ENCODE results near the gene ESYT2. TPM values are rescaled to one million over a fixed set of nuclear protein-coding genes. Genes with fewer than 3 reads are reported as not detected.

Gene ESYT2
- total RNA-seq, 1 donor from 2014 or later = 31.8 TPM

DNA sequence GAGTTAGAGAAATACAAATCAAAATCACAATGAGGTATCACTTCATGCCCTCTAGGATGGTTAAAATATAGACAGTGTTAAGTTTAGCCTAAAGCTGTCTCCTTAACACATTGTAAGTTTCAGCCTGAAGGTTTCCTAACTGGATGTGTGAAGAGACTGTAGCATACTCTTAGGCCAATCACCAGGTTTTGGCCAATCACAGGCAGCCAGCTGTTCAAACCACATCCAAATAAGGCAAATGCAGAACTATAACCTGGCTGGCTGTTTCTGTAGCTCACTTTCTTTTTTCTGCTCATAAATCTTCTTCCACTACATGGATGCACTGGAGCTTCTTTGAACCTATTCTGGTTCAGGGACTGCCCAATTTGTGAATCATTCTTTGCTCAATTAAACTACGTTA is 19.7 kb downstream of the ESYT2 start:
- TF ChIP-seq, protein P1, sequence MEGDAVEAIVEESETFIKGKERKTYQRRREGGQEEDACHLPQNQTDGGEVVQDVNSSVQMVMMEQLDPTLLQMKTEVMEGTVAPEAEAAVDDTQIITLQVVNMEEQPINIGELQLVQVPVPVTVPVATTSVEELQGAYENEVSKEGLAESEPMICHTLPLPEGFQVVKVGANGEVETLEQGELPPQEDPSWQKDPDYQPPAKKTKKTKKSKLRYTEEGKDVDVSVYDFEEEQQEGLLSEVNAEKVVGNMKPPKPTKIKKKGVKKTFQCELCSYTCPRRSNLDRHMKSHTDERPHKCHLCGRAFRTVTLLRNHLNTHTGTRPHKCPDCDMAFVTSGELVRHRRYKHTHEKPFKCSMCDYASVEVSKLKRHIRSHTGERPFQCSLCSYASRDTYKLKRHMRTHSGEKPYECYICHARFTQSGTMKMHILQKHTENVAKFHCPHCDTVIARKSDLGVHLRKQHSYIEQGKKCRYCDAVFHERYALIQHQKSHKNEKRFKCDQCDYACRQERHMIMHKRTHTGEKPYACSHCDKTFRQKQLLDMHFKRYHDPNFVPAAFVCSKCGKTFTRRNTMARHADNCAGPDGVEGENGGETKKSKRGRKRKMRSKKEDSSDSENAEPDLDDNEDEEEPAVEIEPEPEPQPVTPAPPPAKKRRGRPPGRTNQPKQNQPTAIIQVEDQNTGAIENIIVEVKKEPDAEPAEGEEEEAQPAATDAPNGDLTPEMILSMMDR (IDR thresholded peaks at IDR 0.05; ENCODE audit: unreplicated experiment) = no peak
- Mint-ChIP-seq H3K4me3 (ENCODE audit: unreplicated experiment) (no peak overlapping the region), H3K27ac (ENCODE audit: unreplicated experiment) (no peak overlapping the region), H3K9me3 (ENCODE audit: unreplicated experiment) (no peaks in the 10 kb centered on the region), H3K4me1 (ENCODE audit: unreplicated experiment) (peaks cover 10% of the 10 kb centered on the region), H3K27me3 (ENCODE audit: unreplicated experiment) (peaks cover 1% of the 10 kb centered on the region), H3K36me3 (ENCODE audit: low read depth, unreplicated experiment) (peaks cover 13% of the 10 kb centered on the region)
- DNase-seq (ENCODE audit: low spot score) = no peak

- no peaks in the 10 kb centered on the region for H3K9me3 Mint-ChIP-seq (ENCODE audit: unreplicated experiment)
- no peak overlapping the region for H3K4me3 Mint-ChIP-seq (ENCODE audit: unreplicated experiment)
- H3K36me3 Mint-ChIP-seq (ENCODE audit: low read depth, unreplicated experiment) = peaks cover 18% of the 10 kb centered on the region
- H3K27me3 Mint-ChIP-seq (ENCODE audit: unreplicated experiment) = peaks cover 1% of the 10 kb centered on the region
- no peak for DNase-seq (ENCODE audit: low spot score)
- H3K27ac Mint-ChIP-seq (ENCODE audit: unreplicated experiment) = no peak overlapping the region
- H3K4me1 Mint-ChIP-seq (ENCODE audit: unreplicated experiment) = peaks cover 4% of the 10 kb centered on the region
- TF ChIP-seq, protein P1 (IDR thresholded peaks at IDR 0.05; ENCODE audit: unreplicated experiment) = no peak
These were observed 21.2 kb downstream of the ESYT2 start for GRCh38 chr7:158808126-158808525.

- no peak overlapping the region for H3K4me3 Mint-ChIP-seq (ENCODE audit: unreplicated experiment)
- peaks cover 1% of the 10 kb centered on the region for H3K27me3 Mint-ChIP-seq (ENCODE audit: unreplicated experiment)
- peaks cover 18% of the 10 kb centered on the region for H3K36me3 Mint-ChIP-seq (ENCODE audit: low read depth, unreplicated experiment)
- DNase-seq (ENCODE audit: low spot score) = no peak
- no peaks in the 10 kb centered on the region for H3K4me1 Mint-ChIP-seq (ENCODE audit: unreplicated experiment)
- TF ChIP-seq, protein P1 (IDR thresholded peaks at IDR 0.05; ENCODE audit: unreplicated experiment) = no peak
- H3K9me3 Mint-ChIP-seq (ENCODE audit: unreplicated experiment) = no peaks in the 10 kb centered on the region
- no peak overlapping the region for H3K27ac Mint-ChIP-seq (ENCODE audit: unreplicated experiment)
These were observed 23.4 kb downstream of the ESYT2 start for GRCh38 chr7:158805937-158806336.

GRCh38 chr7:158805414-158805813 is 23.9 kb downstream of the ESYT2 start:
- Mint-ChIP-seq H3K4me3 (ENCODE audit: unreplicated experiment) (no peak overlapping the region), H3K4me1 (ENCODE audit: unreplicated experiment) (no peaks in the 10 kb centered on the region), H3K9me3 (ENCODE audit: unreplicated experiment) (no peaks in the 10 kb centered on the region), H3K27ac (ENCODE audit: unreplicated experiment) (no peak overlapping the region), H3K36me3 (ENCODE audit: low read depth, unreplicated experiment) (peaks cover 18% of the 10 kb centered on the region), H3K27me3 (ENCODE audit: unreplicated experiment) (no peaks in the 10 kb centered on the region)
- TF ChIP-seq, protein P1 (IDR thresholded peaks at IDR 0.05; ENCODE audit: unreplicated experiment) = no peak
- DNase-seq (ENCODE audit: low spot score) = no peak

- Mint-ChIP-seq H3K27me3 (ENCODE audit: unreplicated experiment) (no peaks in the 10 kb centered on the region), H3K27ac (ENCODE audit: unreplicated experiment) (no peak overlapping the region), H3K4me1 (ENCODE audit: unreplicated experiment) (no peaks in the 10 kb centered on the region), H3K9me3 (ENCODE audit: unreplicated experiment) (no peaks in the 10 kb centered on the region), H3K4me3 (ENCODE audit: unreplicated experiment) (no peak overlapping the region), H3K36me3 (ENCODE audit: low read depth, unreplicated experiment) (peaks cover 15% of the 10 kb centered on the region)
- DNase-seq (ENCODE audit: low spot score) = no peak
- TF ChIP-seq, protein P1 (IDR thresholded peaks at IDR 0.05; ENCODE audit: unreplicated experiment) = no peak
These were observed 25.0 kb downstream of the ESYT2 start for GRCh38 chr7:158804335-158804734.

Data from endothelial cell (in vitro differentiated cells).